ENCODE data around the gene ITSN1. TPM values are rescaled to one million over a fixed set of nuclear protein-coding genes. Genes with fewer than 3 reads are reported as not detected.

The ITSN1 gene
- total and polyA plus RNA-seq, 2 of the 13 experiments (the other 11 are each of a cell fraction or from before 2014, with no cell fraction given): 26.1 to 33.8 TPM

DNA sequence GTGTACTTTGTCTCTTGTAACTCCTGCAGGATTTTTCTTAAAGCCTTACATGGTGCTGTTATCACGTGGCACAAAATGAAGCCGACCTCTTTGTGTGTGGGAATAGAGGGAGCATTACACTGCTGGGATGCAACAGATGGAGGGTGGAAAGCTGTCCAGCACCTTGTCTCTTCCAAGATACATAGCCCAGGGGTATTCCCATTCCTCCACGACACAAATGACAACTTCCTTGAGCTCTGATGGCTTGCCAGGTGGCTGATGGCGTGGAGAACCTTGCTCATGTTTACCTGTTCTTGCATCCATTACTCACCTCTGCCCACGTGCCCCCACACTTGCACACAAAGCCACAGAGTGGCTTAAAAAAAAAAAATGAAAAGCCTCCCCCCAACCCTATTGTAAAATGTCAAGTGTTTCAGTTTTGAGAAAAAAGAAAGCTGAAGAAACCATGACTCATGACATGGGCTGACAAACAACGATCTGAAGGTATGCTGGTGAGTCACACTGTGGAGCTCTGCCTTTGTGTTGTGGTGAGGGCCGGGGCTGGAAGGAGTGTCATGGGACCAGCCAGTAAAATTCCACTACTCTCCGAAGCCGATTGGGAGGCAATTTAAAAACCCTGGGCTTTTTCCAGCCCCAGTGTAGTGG, 305.3 kb downstream of the ITSN1 start (continued):
- TF ChIP-seq ZNF792 (CRISPR knock-in tag; IDR thresholded peaks at IDR 0.05) (0 out of 2 replicates have a peak, but pooled peaks have one; percentile 25), KAT8 (CRISPR knock-in tag; IDR thresholded peaks at IDR 0.05) (peak; percentile 41), ZNF292 (CRISPR knock-in tag; IDR thresholded peaks at IDR 0.05; ENCODE audit: borderline replicate concordance, low read depth) (no peak), ZNF331 (CRISPR knock-in tag; IDR thresholded peaks at IDR 0.05) (peak; percentile 39; the same call in 1 of the 2 replicates), JUND (CRISPR knock-in tag; IDR thresholded peaks at IDR 0.05) (0 out of 2 replicates have a peak, but pooled peaks have one; percentile 33), ZNF362 (CRISPR knock-in tag; IDR thresholded peaks at IDR 0.05; ENCODE audit: borderline replicate concordance) (0 out of 2 replicates have a peak, but pooled peaks have one; percentile 28), TGIF2 (CRISPR knock-in tag; IDR thresholded peaks at IDR 0.05) (peak; percentile 14; the same call in 1 of the 2 replicates), MAFF (IDR thresholded peaks at IDR 0.05; ENCODE audit: low read depth, low read length) (peak; percentile 53), POGZ (CRISPR knock-in tag; IDR thresholded peaks at IDR 0.05) (peak; percentile 42; the same call in 1 of the 2 replicates), SOX13 (IDR thresholded peaks at IDR 0.05) (peak; percentile 19; the same call in 1 of the 2 replicates), SOX13 (CRISPR knock-in tag; conservative IDR thresholded peaks at IDR 0.05 in 1 of 2, IDR thresholded peaks at IDR 0.05 in 1 of 2) (peak in 1 of 2 experiments; percentile 74; a peak in 2 of 4 replicates), MAFK (conservative IDR thresholded peaks at IDR 0.05 in 1 of 2, IDR thresholded peaks at IDR 0.05 in 1 of 2; ENCODE audit: low read length in 2 of 2) (peak; percentile 16 to 28; a peak in 1 of 4 replicates), MIER3 (CRISPR knock-in tag; IDR thresholded peaks at IDR 0.05; ENCODE audit: borderline replicate concordance) (0 out of 2 replicates have a peak, but pooled peaks have one; percentile 43), TEAD3 (CRISPR knock-in tag; optimal IDR thresholded peaks at IDR 0.05; ENCODE audit: borderline replicate concordance) (peak; percentile 66), ZNF660 (CRISPR knock-in tag; IDR thresholded peaks at IDR 0.05; ENCODE audit: borderline replicate concordance, low read depth) (no peak)
- TF ChIP-seq, protein P1, sequence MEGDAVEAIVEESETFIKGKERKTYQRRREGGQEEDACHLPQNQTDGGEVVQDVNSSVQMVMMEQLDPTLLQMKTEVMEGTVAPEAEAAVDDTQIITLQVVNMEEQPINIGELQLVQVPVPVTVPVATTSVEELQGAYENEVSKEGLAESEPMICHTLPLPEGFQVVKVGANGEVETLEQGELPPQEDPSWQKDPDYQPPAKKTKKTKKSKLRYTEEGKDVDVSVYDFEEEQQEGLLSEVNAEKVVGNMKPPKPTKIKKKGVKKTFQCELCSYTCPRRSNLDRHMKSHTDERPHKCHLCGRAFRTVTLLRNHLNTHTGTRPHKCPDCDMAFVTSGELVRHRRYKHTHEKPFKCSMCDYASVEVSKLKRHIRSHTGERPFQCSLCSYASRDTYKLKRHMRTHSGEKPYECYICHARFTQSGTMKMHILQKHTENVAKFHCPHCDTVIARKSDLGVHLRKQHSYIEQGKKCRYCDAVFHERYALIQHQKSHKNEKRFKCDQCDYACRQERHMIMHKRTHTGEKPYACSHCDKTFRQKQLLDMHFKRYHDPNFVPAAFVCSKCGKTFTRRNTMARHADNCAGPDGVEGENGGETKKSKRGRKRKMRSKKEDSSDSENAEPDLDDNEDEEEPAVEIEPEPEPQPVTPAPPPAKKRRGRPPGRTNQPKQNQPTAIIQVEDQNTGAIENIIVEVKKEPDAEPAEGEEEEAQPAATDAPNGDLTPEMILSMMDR (CRISPR knock-in tag; IDR thresholded peaks at IDR 0.05): peak; percentile 34
- TF ChIP-seq, protein P2, sequence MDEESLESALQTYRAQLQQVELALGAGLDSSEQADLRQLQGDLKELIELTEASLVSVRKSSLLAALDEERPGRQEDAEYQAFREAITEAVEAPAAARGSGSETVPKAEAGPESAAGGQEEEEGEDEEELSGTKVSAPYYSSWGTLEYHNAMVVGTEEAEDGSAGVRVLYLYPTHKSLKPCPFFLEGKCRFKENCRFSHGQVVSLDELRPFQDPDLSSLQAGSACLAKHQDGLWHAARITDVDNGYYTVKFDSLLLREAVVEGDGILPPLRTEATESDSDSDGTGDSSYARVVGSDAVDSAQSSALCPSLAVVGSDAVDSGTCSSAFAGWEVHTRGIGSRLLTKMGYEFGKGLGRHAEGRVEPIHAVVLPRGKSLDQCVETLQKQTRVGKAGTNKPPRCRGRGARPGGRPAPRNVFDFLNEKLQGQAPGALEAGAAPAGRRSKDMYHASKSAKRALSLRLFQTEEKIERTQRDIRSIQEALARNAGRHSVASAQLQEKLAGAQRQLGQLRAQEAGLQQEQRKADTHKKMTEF (CRISPR knock-in tag; IDR thresholded peaks at IDR 0.05): peak; percentile 50; the same call in 1 of the 2 replicates
